ENCODE data around the gene HSD17B2.

DNA sequence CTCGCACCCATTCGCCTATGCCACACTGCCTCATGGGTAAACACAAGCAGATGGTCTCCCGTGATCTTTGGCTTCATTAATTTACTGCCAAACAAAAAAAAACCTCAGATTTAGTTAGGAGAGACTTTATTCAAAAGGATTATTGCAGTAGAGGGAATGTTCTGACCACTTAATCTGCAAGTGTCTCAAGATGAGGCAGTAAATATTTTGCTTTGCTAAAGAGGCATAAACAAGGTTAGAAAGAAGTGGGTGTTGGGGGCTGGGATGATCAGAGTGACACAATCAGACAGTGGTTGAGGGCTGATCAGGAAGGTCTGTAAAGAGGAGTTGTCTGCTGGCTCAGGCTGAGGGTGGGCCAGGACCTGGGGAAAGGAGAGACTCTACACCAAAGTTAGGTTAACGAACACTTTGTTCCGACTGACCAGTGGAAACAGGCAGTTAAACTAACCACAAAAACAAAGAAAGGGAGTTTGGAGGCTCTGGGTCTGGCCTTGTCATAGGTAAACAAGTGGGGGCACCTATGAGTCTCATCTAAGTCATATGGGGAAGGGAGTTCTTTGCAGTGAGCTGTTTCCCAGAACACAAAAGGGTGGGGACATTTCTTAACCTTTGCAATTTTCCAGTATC is 28.5 kb downstream of the HSD17B2 start:
- TF ChIP-seq, protein P1, sequence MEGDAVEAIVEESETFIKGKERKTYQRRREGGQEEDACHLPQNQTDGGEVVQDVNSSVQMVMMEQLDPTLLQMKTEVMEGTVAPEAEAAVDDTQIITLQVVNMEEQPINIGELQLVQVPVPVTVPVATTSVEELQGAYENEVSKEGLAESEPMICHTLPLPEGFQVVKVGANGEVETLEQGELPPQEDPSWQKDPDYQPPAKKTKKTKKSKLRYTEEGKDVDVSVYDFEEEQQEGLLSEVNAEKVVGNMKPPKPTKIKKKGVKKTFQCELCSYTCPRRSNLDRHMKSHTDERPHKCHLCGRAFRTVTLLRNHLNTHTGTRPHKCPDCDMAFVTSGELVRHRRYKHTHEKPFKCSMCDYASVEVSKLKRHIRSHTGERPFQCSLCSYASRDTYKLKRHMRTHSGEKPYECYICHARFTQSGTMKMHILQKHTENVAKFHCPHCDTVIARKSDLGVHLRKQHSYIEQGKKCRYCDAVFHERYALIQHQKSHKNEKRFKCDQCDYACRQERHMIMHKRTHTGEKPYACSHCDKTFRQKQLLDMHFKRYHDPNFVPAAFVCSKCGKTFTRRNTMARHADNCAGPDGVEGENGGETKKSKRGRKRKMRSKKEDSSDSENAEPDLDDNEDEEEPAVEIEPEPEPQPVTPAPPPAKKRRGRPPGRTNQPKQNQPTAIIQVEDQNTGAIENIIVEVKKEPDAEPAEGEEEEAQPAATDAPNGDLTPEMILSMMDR (IDR thresholded peaks at IDR 0.05; ENCODE audit: insufficient read depth, low read length), result no peak
- TF ChIP-seq REST (IDR thresholded peaks at IDR 0.05; ENCODE audit: insufficient replicate concordance, low read depth), result no peak
- TF ChIP-seq POLR2AphosphoS5 (IDR thresholded peaks at IDR 0.05; ENCODE audit: low read depth), result no peak
